HCT116 (cell line): ENCODE data around the gene ARAP1. TPM values are rescaled to one million over a fixed set of nuclear protein-coding genes. Genes with fewer than 3 reads are reported as not detected.

Source experiments
- ATAC-seq: fragments of 200-7000 bp; cut with Tn5 transposase; 2 replicates; pipeline ENCODE4 v1.9.1; 2020; ENCODE audit warnings: mild to moderate bottlenecking, moderate library complexity
- BruUV-seq: library from RNA; stranded (reverse); fragments of 400-500 nt; replicated peaks from 2 replicates; lab custom pipeline; 2021; lab: Mats Ljungman, UMichigan
- CTCF ChIA-PET: fragments of 300-600 bp; sonication (Branson Sonifier 250); formaldehyde crosslinking; loops from one replicate; lab custom pipeline; 2021; ENCODE audit warnings: antibody characterized with exemption; lab: Charles Lee
- POLR2A ChIA-PET: fragments of 300-600, 350-600 bp; sonication (Branson Sonifier 250); formaldehyde crosslinking; loops from one replicate; lab custom pipeline; 2021; ENCODE audit warnings: antibody characterized with exemption; lab: Charles Lee
- RAD21 ChIA-PET, 2 experiments: fragments of 300-600 bp; sonication (Branson Sonifier 250); formaldehyde crosslinking; loops; one replicate each; lab custom pipeline; 2023; ENCODE audit warnings: low total read pairs in 2 of 2; ENCODE audit not compliant: uncharacterized antibody in 2 of 2, unreplicated experiment in 2 of 2, low non-redundant PET in 1 of 2; lab: Charles Lee
- DNase-seq: peaks from one replicate; pipeline ENCODE4 v3.0.0-alpha.2; 2010; ENCODE audit warnings: low read depth, low spot score
- H2AFZ ChIP-seq: fragments of 200-600 bp; shearing (Covaris generic), sonication (generic); 2 replicates; pipeline ENCODE4 v1.6.1; 2017; ENCODE audit warnings: low read depth, mixed run types, mixed read lengths, antibody characterized with exemption, low read length; ENCODE audit not compliant: poor library complexity, severe bottlenecking
- H3K27ac ChIP-seq: 2 replicates; pipeline ENCODE4 v1.5.1; 2012; ENCODE audit warnings: low read depth, low read length
- H3K27me3 ChIP-seq: fragments of 200-600 bp; sonication (generic); 2 replicates; pipeline ENCODE4 v1.6.1; 2016; ENCODE audit warnings: mixed run types, low read length, mixed read lengths; ENCODE audit not compliant: insufficient read depth
- H3K36me3 ChIP-seq, 2 experiments: fragments of 200-500 bp in 1 of 2; fragments of 200-600 bp in 1 of 2; sonication (Bioruptor generic) in 1 of 2; sonication (generic) in 1 of 2; 2 replicates each; pipeline versions ENCODE4 v1.5.1 to v1.6.1; 2014 to 2016; ENCODE audit warnings: low read length in 2 of 2, inconsistent platforms in 1 of 2, mixed read lengths in 1 of 2, mixed run types in 1 of 2; ENCODE audit not compliant: insufficient read depth in 2 of 2, control insufficient read depth in 1 of 2
- H3K4me1 ChIP-seq, 2 experiments: fragments of 200-600 bp in 1 of 2; sonication (generic) in 1 of 2; 2 replicates each; pipeline versions ENCODE4 v1.5.1 to v1.6.1; 2012 to 2017; ENCODE audit warnings: low read length in 2 of 2, inconsistent platforms in 1 of 2, mild to moderate bottlenecking in 1 of 2, mixed read lengths in 1 of 2, mixed run types in 1 of 2, moderate library complexity in 1 of 2; ENCODE audit not compliant: insufficient read depth in 2 of 2, control insufficient read depth in 1 of 2
- H3K4me2 ChIP-seq: fragments of 200-600 bp; sonication (generic); 2 replicates; pipeline ENCODE4 v1.6.1; 2017; ENCODE audit warnings: mixed run types, low read length, mixed read lengths
- H3K4me3 ChIP-seq, 2 experiments: fragments of 200-600 bp in 1 of 2; sonication (generic) in 1 of 2; replicated peaks in 1 of 2; 2 replicates each; pipeline ENCODE4 v1.5.1; 2011 to 2016; ENCODE audit warnings: low read length in 2 of 2, control low read depth in 1 of 2, low read depth in 1 of 2, mild to moderate bottlenecking in 1 of 2, mixed read lengths in 1 of 2, mixed run types in 1 of 2
- H3K79me2 ChIP-seq: fragments of 200-600 bp; sonication (generic); 2 replicates; pipeline ENCODE4 v1.6.1; 2017; ENCODE audit warnings: mild to moderate bottlenecking, mixed run types, low read length, moderate library complexity, mixed read lengths; ENCODE audit not compliant: insufficient read depth
- H3K9ac ChIP-seq: fragments of 200-600 bp; sonication (generic); 2 replicates; pipeline ENCODE4 v1.6.1; 2016; ENCODE audit warnings: low read length, mixed read lengths
- H3K9me2 ChIP-seq: fragments of 200-600 bp; sonication (generic), shearing (Covaris generic); 2 replicates; pipeline ENCODE4 v1.6.1; 2017; ENCODE audit warnings: mixed run types, mild to moderate bottlenecking, moderate library complexity; ENCODE audit not compliant: insufficient read depth
- H3K9me3 ChIP-seq, 2 experiments: fragments of 200-500 bp in 1 of 2; fragments of 200-600 bp in 1 of 2; sonication (Bioruptor generic) in 1 of 2; sonication (generic) in 1 of 2; 2 replicates each; pipeline ENCODE4 v1.6.1; 2014 to 2017; ENCODE audit warnings: low read length in 2 of 2, mixed read lengths in 2 of 2, inconsistent platforms in 1 of 2, low read depth in 1 of 2, mild to moderate bottlenecking in 1 of 2, mixed run types in 1 of 2, moderate library complexity in 1 of 2; ENCODE audit not compliant: control insufficient read depth in 1 of 2, insufficient read depth in 1 of 2
- H4K20me1 ChIP-seq: fragments of 200-600 bp; sonication (generic), shearing (Covaris generic); 2 replicates; pipeline ENCODE4 v1.6.1; 2017; ENCODE audit warnings: mixed run types, mild to moderate bottlenecking, moderate library complexity; ENCODE audit not compliant: insufficient read depth
- CEBPB ChIP-seq: IDR thresholded peaks from 2 replicates; pipeline ENCODE4 v1.6.1; 2012; ENCODE audit warnings: low read depth
- EGR1 ChIP-seq: IDR thresholded peaks from 2 replicates; pipeline ENCODE4 v1.6.1; 2012; ENCODE audit warnings: low read depth
- EZH2 ChIP-seq: fragments of 200-600 bp; sonication (generic); IDR thresholded peaks from 2 replicates; pipeline ENCODE4 v1.6.1; 2017; ENCODE audit warnings: antibody characterized with exemption, mixed run types
- EZH2phosphoT487 ChIP-seq: fragments of 200-600 bp; IDR thresholded peaks from 2 replicates; pipeline ENCODE4 v1.6.1; 2018; ENCODE audit warnings: antibody characterized with exemption, borderline replicate concordance
- FOSL1 ChIP-seq: IDR thresholded peaks from 2 replicates; pipeline ENCODE4 v1.6.1; 2012; ENCODE audit warnings: low read depth
- JUND ChIP-seq: IDR thresholded peaks from 2 replicates; pipeline ENCODE4 v1.6.1; 2012
- POLR2A ChIP-seq: IDR thresholded peaks from 2 replicates; pipeline ENCODE4 v1.7.0; 2011; ENCODE audit warnings: borderline replicate concordance; ENCODE audit not compliant: insufficient read depth, insufficient read length; ENCODE audit errors: extremely low read depth
- POLR2AphosphoS5 ChIP-seq: IDR thresholded peaks from 2 replicates; pipeline ENCODE4 v1.6.1; 2011; ENCODE audit warnings: mild to moderate bottlenecking, low read depth, low read length, moderate library complexity
- RAD21 ChIP-seq: IDR thresholded peaks from 2 replicates; pipeline ENCODE4 v1.6.1; 2012; ENCODE audit warnings: low read depth, mild to moderate bottlenecking
- SIN3A ChIP-seq: IDR thresholded peaks from 2 replicates; pipeline ENCODE4 v1.6.1; 2012; ENCODE audit warnings: low read depth
- SRF ChIP-seq: IDR thresholded peaks from 2 replicates; pipeline ENCODE4 v1.6.1; 2012; ENCODE audit warnings: low read depth
- TCF7L2 ChIP-seq: IDR thresholded peaks from 2 replicates; pipeline ENCODE4 v1.7.0; 2011; ENCODE audit warnings: borderline replicate concordance, inconsistent platforms; ENCODE audit not compliant: insufficient read depth, insufficient read length; ENCODE audit errors: extremely low read depth
- YY1 ChIP-seq: IDR thresholded peaks from 2 replicates; pipeline ENCODE4 v1.6.1; 2011; ENCODE audit warnings: low read length, low read depth, moderate library complexity, mild to moderate bottlenecking; ENCODE audit not compliant: insufficient replicate concordance; ENCODE audit errors: extremely low read depth
- ZFX ChIP-seq: fragments of 450-650 bp; IDR thresholded peaks from 2 replicates; pipeline ENCODE4 v1.6.1; 2017
- intact Hi-C: fragments of 100-400 bp; cut with micrococcal nuclease; formaldehyde crosslinking; loops from 2 replicates; pipeline ENCODE4 v1.10.0; 2022
- total RNA-seq: library from RNA; stranded (reverse); gene quantifications from one replicate; pipeline ENCODE4 v1.2.1, GENCODE V29; 2021; ENCODE audit not compliant: unreplicated experiment
- TF ChIP-seq, protein P1 (sequence below), 3 experiments: fragments of 200-600 bp in 1 of 3; sonication (generic) in 1 of 3; IDR thresholded peaks in 2 of 3; conservative IDR thresholded peaks in 1 of 3; 2 replicates each; pipeline ENCODE4 v1.5.1; 2012 to 2017; ENCODE audit warnings: low read depth in 2 of 3, low read length in 2 of 3, antibody characterized with exemption in 1 of 3, borderline replicate concordance in 1 of 3, control low read depth in 1 of 3, mild to moderate bottlenecking in 1 of 3, mixed read lengths in 1 of 3, mixed run types in 1 of 3, moderate library complexity in 1 of 3; ENCODE audit not compliant: insufficient read depth in 1 of 3
- TF ChIP-seq, protein P2 (sequence below): IDR thresholded peaks from 2 replicates; pipeline ENCODE4 v1.6.1; 2012; ENCODE audit warnings: low read depth
- TF ChIP-seq, protein P3 (sequence below): IDR thresholded peaks from 2 replicates; pipeline ENCODE4 v1.6.1; 2012

Gene ARAP1
- total RNA-seq, 1 experiment from 2014 or later = 57.4 TPM

DNA sequence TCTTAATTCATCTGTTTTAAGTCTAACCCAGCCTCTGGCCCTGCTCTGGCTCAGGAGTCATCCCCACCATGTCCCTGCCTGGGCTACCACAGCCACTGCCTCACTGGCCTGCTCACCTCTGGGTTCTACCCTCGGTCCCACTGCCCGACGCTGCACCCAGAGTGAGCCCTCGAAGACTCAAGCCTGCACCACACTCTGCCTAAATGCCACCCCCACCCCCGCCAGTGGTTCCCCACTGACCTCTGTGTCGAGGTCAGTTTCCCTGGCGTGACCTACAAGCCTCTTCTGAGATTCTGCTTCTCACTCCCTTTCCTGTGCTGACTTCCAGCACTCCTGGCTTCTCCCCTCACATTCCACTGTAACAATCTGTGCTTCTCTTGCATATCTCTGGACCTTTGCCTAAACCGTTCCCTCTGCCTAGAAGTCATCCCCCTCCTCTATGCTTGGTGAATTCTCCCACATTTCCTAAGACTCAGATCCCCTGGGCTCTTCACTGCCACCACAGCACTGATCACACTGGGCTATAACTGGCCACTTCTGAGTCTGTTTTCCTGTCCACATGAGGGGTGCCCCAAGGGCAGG, 65.5 kb downstream of the ARAP1 start:
- ChIA-PET POLR2A (no interaction called here), RAD21 (no interaction called here), CTCF (no interaction called here)
- intact Hi-C loops = no loop called here
- H3K4me1 ChIP-seq = peaks cover 0 to 13% of the 10 kb centered on the region in 2 experiments; a peak in 3 of 4 replicates
- H3K9ac ChIP-seq = no peak overlapping the region
- H3K27ac ChIP-seq = no peak overlapping the region
- H3K9me2 ChIP-seq = no peaks in the 10 kb centered on the region
- H4K20me1 ChIP-seq = no peaks in the 10 kb centered on the region
- H3K4me3 ChIP-seq = no peak overlapping the region
- 0 out of 4 replicates have a peak, but pooled peaks cover 0 to 3% of the 10 kb centered on the region in 2 experiments for H3K36me3 ChIP-seq
- no peaks in the 10 kb centered on the region for H3K27me3 ChIP-seq
- no peaks in the 10 kb centered on the region for H3K79me2 ChIP-seq
- H3K4me2 ChIP-seq = no peak overlapping the region
- H2AFZ ChIP-seq = no peak overlapping the region
- ATAC-seq (no peak), DNase-seq (no peak)
- TF ChIP-seq, protein P1, sequence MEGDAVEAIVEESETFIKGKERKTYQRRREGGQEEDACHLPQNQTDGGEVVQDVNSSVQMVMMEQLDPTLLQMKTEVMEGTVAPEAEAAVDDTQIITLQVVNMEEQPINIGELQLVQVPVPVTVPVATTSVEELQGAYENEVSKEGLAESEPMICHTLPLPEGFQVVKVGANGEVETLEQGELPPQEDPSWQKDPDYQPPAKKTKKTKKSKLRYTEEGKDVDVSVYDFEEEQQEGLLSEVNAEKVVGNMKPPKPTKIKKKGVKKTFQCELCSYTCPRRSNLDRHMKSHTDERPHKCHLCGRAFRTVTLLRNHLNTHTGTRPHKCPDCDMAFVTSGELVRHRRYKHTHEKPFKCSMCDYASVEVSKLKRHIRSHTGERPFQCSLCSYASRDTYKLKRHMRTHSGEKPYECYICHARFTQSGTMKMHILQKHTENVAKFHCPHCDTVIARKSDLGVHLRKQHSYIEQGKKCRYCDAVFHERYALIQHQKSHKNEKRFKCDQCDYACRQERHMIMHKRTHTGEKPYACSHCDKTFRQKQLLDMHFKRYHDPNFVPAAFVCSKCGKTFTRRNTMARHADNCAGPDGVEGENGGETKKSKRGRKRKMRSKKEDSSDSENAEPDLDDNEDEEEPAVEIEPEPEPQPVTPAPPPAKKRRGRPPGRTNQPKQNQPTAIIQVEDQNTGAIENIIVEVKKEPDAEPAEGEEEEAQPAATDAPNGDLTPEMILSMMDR (IDR thresholded peaks at IDR 0.05 in 2 of 3, conservative IDR thresholded peaks at IDR 0.05 in 1 of 3; ENCODE audit: borderline replicate concordance in 1 of 3, insufficient read depth in 1 of 3, low read depth in 2 of 3, low read length in 2 of 3) = no peak
- TF ChIP-seq SRF (no peak), EZH2 (no peak), SIN3A (no peak), CEBPB (no peak), YY1 (no peak), ZFX (no peak), FOSL1 (no peak), TCF7L2 (no peak), RAD21 (no peak), EGR1 (no peak), POLR2A (no peak), JUND (no peak), EZH2phosphoT487 (no peak), POLR2AphosphoS5 (no peak)
- TF ChIP-seq, protein P2, sequence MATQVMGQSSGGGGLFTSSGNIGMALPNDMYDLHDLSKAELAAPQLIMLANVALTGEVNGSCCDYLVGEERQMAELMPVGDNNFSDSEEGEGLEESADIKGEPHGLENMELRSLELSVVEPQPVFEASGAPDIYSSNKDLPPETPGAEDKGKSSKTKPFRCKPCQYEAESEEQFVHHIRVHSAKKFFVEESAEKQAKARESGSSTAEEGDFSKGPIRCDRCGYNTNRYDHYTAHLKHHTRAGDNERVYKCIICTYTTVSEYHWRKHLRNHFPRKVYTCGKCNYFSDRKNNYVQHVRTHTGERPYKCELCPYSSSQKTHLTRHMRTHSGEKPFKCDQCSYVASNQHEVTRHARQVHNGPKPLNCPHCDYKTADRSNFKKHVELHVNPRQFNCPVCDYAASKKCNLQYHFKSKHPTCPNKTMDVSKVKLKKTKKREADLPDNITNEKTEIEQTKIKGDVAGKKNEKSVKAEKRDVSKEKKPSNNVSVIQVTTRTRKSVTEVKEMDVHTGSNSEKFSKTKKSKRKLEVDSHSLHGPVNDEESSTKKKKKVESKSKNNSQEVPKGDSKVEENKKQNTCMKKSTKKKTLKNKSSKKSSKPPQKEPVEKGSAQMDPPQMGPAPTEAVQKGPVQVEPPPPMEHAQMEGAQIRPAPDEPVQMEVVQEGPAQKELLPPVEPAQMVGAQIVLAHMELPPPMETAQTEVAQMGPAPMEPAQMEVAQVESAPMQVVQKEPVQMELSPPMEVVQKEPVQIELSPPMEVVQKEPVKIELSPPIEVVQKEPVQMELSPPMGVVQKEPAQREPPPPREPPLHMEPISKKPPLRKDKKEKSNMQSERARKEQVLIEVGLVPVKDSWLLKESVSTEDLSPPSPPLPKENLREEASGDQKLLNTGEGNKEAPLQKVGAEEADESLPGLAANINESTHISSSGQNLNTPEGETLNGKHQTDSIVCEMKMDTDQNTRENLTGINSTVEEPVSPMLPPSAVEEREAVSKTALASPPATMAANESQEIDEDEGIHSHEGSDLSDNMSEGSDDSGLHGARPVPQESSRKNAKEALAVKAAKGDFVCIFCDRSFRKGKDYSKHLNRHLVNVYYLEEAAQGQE = no peak
- TF ChIP-seq, protein P3, sequence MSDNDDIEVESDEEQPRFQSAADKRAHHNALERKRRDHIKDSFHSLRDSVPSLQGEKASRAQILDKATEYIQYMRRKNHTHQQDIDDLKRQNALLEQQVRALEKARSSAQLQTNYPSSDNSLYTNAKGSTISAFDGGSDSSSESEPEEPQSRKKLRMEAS = no peak
- no TSS peak for BruUV-seq
- H3K9me3 ChIP-seq = no peaks in the 10 kb centered on the region
